SU-DHL-6 (cell line): ENCODE results near the gene PSIP1.

Experiments
- H2AFZ ChIP-seq: fragments of 200-600 bp; sonication (generic); 2 replicates; pipeline ENCODE4 v1.6.1; 2014; ENCODE audit warnings: low read depth, mild to moderate bottlenecking, moderate library complexity, mixed read lengths, antibody characterized with exemption, low read length; ENCODE audit not compliant: severe bottlenecking
- H3F3A ChIP-seq: fragments of 200-600 bp; shearing (Covaris generic); 2 replicates; pipeline ENCODE4 v1.6.0; 2016; ENCODE audit warnings: antibody characterized with exemption, mild to moderate bottlenecking; ENCODE audit not compliant: insufficient read depth
- H3K27ac ChIP-seq: fragments of 200-600 bp; sonication (generic); 2 replicates; pipeline ENCODE4 v1.5.1; 2016; ENCODE audit warnings: low read depth, mild to moderate bottlenecking, low read length, moderate library complexity, mixed read lengths
- H3K27me3 ChIP-seq: fragments of 200-600 bp; sonication (generic), shearing (Covaris generic); 2 replicates; pipeline ENCODE4 v1.6.0; 2014; ENCODE audit warnings: mild to moderate bottlenecking, low read length
- H3K36me3 ChIP-seq: fragments of 200-600 bp; sonication (generic); 2 replicates; pipeline ENCODE4 v1.6.1; 2014; ENCODE audit warnings: mild to moderate bottlenecking, low read length, mixed read lengths
- H3K4me2 ChIP-seq: fragments of 300-600, 200-600 bp; shearing (Covaris generic), sonication (generic); 2 replicates; pipeline ENCODE4 v1.6.0; 2014; ENCODE audit warnings: low read length, low read depth, mild to moderate bottlenecking; ENCODE audit not compliant: poor library complexity, severe bottlenecking
- H3K4me3 ChIP-seq: fragments of 200-600 bp; sonication (generic); 2 replicates; pipeline ENCODE4 v1.5.1; 2014; ENCODE audit warnings: antibody characterized with exemption, low read length, mild to moderate bottlenecking, mixed read lengths; ENCODE audit not compliant: insufficient read depth, poor library complexity, severe bottlenecking
- H3K79me2 ChIP-seq: fragments of 200-600 bp; sonication (generic); 2 replicates; pipeline ENCODE4 v1.6.1; 2014; ENCODE audit warnings: mild to moderate bottlenecking, low read length, moderate library complexity; ENCODE audit not compliant: insufficient read depth
- H3K9ac ChIP-seq: fragments of 200-600 bp; sonication (generic); 2 replicates; pipeline ENCODE4 v1.7.0; 2014; ENCODE audit warnings: mild to moderate bottlenecking, low read length
- H3K9me2 ChIP-seq: fragments of 200-600 bp; sonication (generic); replicated peaks from 2 replicates; pipeline ENCODE4 v1.6.1; 2014; ENCODE audit warnings: low read length; ENCODE audit not compliant: insufficient read depth
- H3K9me3 ChIP-seq: fragments of 200-600 bp; sonication (generic); 2 replicates; pipeline ENCODE4 v1.6.1; 2014; ENCODE audit warnings: low read length, mixed read lengths; ENCODE audit not compliant: insufficient read depth
- H4K20me1 ChIP-seq: fragments of 200-600 bp; sonication (generic); 2 replicates; pipeline ENCODE4 v1.6.1; 2014; ENCODE audit warnings: low read depth, mild to moderate bottlenecking, antibody characterized with exemption, low read length, moderate library complexity, mixed read lengths
- CTCF ChIP-seq: fragments of 200-600 bp; sonication (generic); IDR thresholded peaks from one replicate; pipeline ENCODE4 v1.5.1; 2017; ENCODE audit warnings: antibody characterized with exemption, mild to moderate bottlenecking, low read length, moderate library complexity; ENCODE audit not compliant: insufficient read depth, poor library complexity, severe bottlenecking
- EZH2phosphoT487 ChIP-seq: fragments of 200-600 bp; sonication (generic), shearing (Covaris generic); conservative IDR thresholded peaks from 2 replicates; pipeline ENCODE4 v1.6.1; 2018; ENCODE audit warnings: mild to moderate bottlenecking, antibody characterized with exemption, low read length, moderate library complexity, mixed read lengths

PSIP1 gene

GRCh38 chr9:15510789-15511575 is at the start of gene PSIP1:
Gene PSIP1, minus strand, starts transcription at chr9:15510970. Its CDS starts 782 bp downstream, at chr9:15510188.
- Histone ChIP-seq H3K9me2 (no peaks in the 10 kb centered on the region), H3K9ac (peak within 1 kb of the TSS; percentile 98), H3K4me3 (peak within 1 kb of the TSS; percentile 98), H2AFZ (peak within 1 kb of the TSS; percentile 97), H4K20me1 (peaks cover 23% of the 10 kb centered on the region), H3K36me3 (peaks cover 34% of the 10 kb centered on the region), H3K27ac (peak within 1 kb of the TSS; percentile 88), H3K9me3 (no peaks in the 10 kb centered on the region), H3K4me2 (peak within 1 kb of the TSS; percentile 89), H3K79me2 (peaks cover 48% of the 10 kb centered on the region), H3F3A (peaks cover 29% of the 10 kb centered on the region), H3K27me3 (no peaks in the 10 kb centered on the region)
- TF ChIP-seq CTCF (no peak), EZH2phosphoT487 (no peak)

GRCh38 chr9:15553528-15553898 is 42.7 kb upstream of the PSIP1 start:
- peak overlapping the region; percentile 81 for H3K9ac ChIP-seq

GRCh38 chr9:15552636-15553527 is 42.1 kb upstream of the PSIP1 start, which contains the start of gene CCDC171:
Gene CCDC171, plus strand, starts transcription at chr9:15553043. Its CDS starts 11,046 bp downstream, at chr9:15564089.
- Histone ChIP-seq H3K9me3 (no peaks in the 10 kb centered on the region), H3K4me2 (peak within 1 kb of the TSS; percentile 97), H3K9ac (peak within 1 kb of the TSS; percentile 81), H2AFZ (peak within 1 kb of the TSS; percentile 96), H3K36me3 (peaks cover 3% of the 10 kb centered on the region; the same call in 1 of the 2 replicates), H4K20me1 (no peaks in the 10 kb centered on the region), H3K79me2 (no peaks in the 10 kb centered on the region), H3K4me3 (peak within 1 kb of the TSS; percentile 84), H3K27me3 (no peaks in the 10 kb centered on the region), H3K9me2 (no peaks in the 10 kb centered on the region), H3F3A (peaks cover 26% of the 10 kb centered on the region), H3K27ac (peak within 1 kb of the TSS; percentile 76)
- no peak for TF ChIP-seq CTCF
- TF ChIP-seq EZH2phosphoT487: no peak

More at GRCh38 chr9:15553528-15553898, 42.7 kb upstream of the PSIP1 start:
- H3K4me2 ChIP-seq: peak overlapping the region; percentile 97
- no peaks in the 10 kb centered on the region for H3K9me3 ChIP-seq
- H2AFZ ChIP-seq: peak overlapping the region; percentile 96
- H3K36me3 ChIP-seq: peaks cover 3% of the 10 kb centered on the region; the same call in 1 of the 2 replicates
- H3K4me3 ChIP-seq: peak overlapping the region; percentile 84
- no peaks in the 10 kb centered on the region for H3K27me3 ChIP-seq
- no peaks in the 10 kb centered on the region for H3K79me2 ChIP-seq
- no peaks in the 10 kb centered on the region for H3K9me2 ChIP-seq
- H3F3A ChIP-seq: peaks cover 26% of the 10 kb centered on the region
- H3K27ac ChIP-seq: peak overlapping the region; percentile 76
- no peaks in the 10 kb centered on the region for H4K20me1 ChIP-seq
- TF ChIP-seq CTCF: no peak
- TF ChIP-seq EZH2phosphoT487: no peak
